B cell (primary cell): ENCODE measurements around the gene CTNS.

Experiments used
- EZH2 ChIP-seq: IDR thresholded peaks from 2 replicates; pipeline ENCODE4 v1.6.1; 2012; ENCODE audit warnings: borderline replicate concordance, low read depth, mild to moderate bottlenecking, moderate library complexity, low read length; ENCODE audit not compliant: insufficient read depth, poor library complexity, severe bottlenecking
- TF ChIP-seq, protein P1 (sequence below): fragments of 200-600 bp; IDR thresholded peaks from one replicate; pipeline ENCODE4 v1.8.0; 2022; ENCODE audit warnings: antibody characterized with exemption, mild to moderate bottlenecking

GRCh38 chr17:3699951-3700350, 63.4 kb downstream of the CTNS start:
- TF ChIP-seq, protein P1, sequence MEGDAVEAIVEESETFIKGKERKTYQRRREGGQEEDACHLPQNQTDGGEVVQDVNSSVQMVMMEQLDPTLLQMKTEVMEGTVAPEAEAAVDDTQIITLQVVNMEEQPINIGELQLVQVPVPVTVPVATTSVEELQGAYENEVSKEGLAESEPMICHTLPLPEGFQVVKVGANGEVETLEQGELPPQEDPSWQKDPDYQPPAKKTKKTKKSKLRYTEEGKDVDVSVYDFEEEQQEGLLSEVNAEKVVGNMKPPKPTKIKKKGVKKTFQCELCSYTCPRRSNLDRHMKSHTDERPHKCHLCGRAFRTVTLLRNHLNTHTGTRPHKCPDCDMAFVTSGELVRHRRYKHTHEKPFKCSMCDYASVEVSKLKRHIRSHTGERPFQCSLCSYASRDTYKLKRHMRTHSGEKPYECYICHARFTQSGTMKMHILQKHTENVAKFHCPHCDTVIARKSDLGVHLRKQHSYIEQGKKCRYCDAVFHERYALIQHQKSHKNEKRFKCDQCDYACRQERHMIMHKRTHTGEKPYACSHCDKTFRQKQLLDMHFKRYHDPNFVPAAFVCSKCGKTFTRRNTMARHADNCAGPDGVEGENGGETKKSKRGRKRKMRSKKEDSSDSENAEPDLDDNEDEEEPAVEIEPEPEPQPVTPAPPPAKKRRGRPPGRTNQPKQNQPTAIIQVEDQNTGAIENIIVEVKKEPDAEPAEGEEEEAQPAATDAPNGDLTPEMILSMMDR = no peak
- TF ChIP-seq EZH2 = no peak
